Skeletal muscle satellite cell (primary cell): ENCODE results near the gene ELF1.
"Not testable (repeated sequence)": the region's sequence is repeated elsewhere in the genome, so short reads cannot be mapped to it uniquely, and the experiment has no call there.

Source experiments
- H3K27me3 ChIP-seq: 2 replicates; pipeline ENCODE4 v1.7.0; 2013; ENCODE audit warnings: low read length; ENCODE audit not compliant: control insufficient read depth, insufficient read depth
- H3K36me3 ChIP-seq: 2 replicates; pipeline ENCODE4 v1.7.0; 2013; ENCODE audit warnings: mild to moderate bottlenecking, control low read depth, low read length; ENCODE audit not compliant: insufficient read depth
- H3K4me1 ChIP-seq: 2 replicates; pipeline ENCODE4 v1.7.0; 2013; ENCODE audit warnings: low read length; ENCODE audit not compliant: control insufficient read depth, insufficient read depth
- H3K4me2 ChIP-seq: 2 replicates; pipeline ENCODE4 v1.7.0; 2013; ENCODE audit warnings: mild to moderate bottlenecking, low read length
- H3K4me3 ChIP-seq: 2 replicates; pipeline ENCODE4 v1.7.0; 2013; ENCODE audit warnings: low read length
- H3K9ac ChIP-seq: 2 replicates; pipeline ENCODE4 v1.7.0; 2013; ENCODE audit warnings: mild to moderate bottlenecking, low read depth, low read length, moderate library complexity
- H3K9me3 ChIP-seq: replicated peaks from 2 replicates; pipeline ENCODE4 v1.7.0; 2013; ENCODE audit warnings: mild to moderate bottlenecking, control low read depth, low read length

ELF1 gene

GRCh38 chr13:41056826-41057711 lies 38.0 kb upstream of the ELF1 start:
- Histone ChIP-seq H3K36me3 (peaks cover 5% of the 10 kb centered on the region), H3K9ac (no peak overlapping the region), H3K4me1 (peaks cover 35% of the 10 kb centered on the region), H3K4me3 (no peak overlapping the region), H3K27me3 (no peaks in the 10 kb centered on the region), H3K9me3 (no peaks in the 10 kb centered on the region), H3K4me2 (peak overlapping the region; percentile 92)

DNA sequence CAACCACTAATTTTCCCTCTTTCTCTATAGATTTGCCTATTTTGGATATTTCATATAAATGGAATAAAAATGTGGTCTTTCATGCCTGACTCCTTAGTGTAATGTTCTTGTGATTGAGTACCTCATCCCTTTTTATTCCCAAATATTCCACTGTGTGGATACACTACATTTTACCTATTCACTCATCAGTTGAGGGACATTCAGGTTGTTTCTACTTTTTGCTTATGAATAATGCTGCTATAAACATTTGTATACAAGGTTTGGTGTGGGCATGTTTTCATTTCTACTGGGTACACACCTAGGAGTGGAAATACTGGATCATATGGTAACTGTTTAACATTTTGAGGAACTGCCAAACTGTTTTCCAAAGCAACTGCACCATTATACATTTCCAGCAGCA lies 37.1 kb upstream of the ELF1 start:
- Histone ChIP-seq H3K9me3 (no peaks in the 10 kb centered on the region), H3K27me3 (no peaks in the 10 kb centered on the region), H3K9ac (no peak overlapping the region), H3K36me3 (peaks cover 5% of the 10 kb centered on the region), H3K4me1 (peaks cover 35% of the 10 kb centered on the region), H3K4me2 (peak overlapping the region; percentile 29), H3K4me3 (no peak overlapping the region)

GRCh38 chr13:41054919-41055619 lies 36.0 kb upstream of the ELF1 start:
- Histone ChIP-seq H3K4me3 (no peak overlapping the region), H3K9me3 (no peaks in the 10 kb centered on the region), H3K27me3 (no peaks in the 10 kb centered on the region), H3K36me3 (peaks cover 5% of the 10 kb centered on the region), H3K9ac (no peak overlapping the region), H3K4me2 (peak overlapping the region; percentile 59), H3K4me1 (peaks cover 35% of the 10 kb centered on the region)

- peak overlapping the region; percentile 59 for H3K4me2 ChIP-seq
- H3K27me3 ChIP-seq: no peaks in the 10 kb centered on the region
- H3K36me3 ChIP-seq: peaks cover 7% of the 10 kb centered on the region
- H3K4me1 ChIP-seq: peaks cover 35% of the 10 kb centered on the region
- H3K9me3 ChIP-seq: no peaks in the 10 kb centered on the region
- H3K4me3 ChIP-seq: peak overlapping the region; percentile 29
- H3K9ac ChIP-seq: peak overlapping the region; percentile 49
Measured at GRCh38 chr13:41054212-41054877, 35.2 kb upstream of the ELF1 start.

- H3K9me3 ChIP-seq: no peaks in the 10 kb centered on the region
- peak overlapping the region; percentile 59 for H3K4me2 ChIP-seq
Measured at GRCh38 chr13:41053384-41053826, 34.3 kb upstream of the ELF1 start.

DNA sequence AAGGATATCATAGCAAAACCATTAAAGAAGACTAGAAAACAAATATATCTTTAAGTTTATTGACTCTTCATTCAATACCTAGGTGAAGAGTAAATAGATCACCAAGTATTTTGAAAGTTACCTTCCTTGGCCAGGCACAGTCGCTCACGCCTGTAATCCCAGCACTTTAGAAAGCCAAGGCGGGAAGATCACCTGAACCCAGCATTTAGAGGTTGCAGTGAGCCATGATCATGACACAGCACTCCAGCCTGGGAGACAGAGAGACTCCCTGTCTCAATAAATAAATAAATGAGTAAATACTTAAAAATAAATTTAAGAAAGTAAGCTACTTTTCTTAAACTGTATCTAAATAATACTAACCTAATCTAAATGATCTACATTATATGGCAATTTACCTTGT lies 33.3 kb upstream of the ELF1 start:
- Histone ChIP-seq H3K27me3 (no peaks in the 10 kb centered on the region), H3K4me1 (peaks cover 26% of the 10 kb centered on the region), H3K9me3 (no peaks in the 10 kb centered on the region), H3K9ac (no peak overlapping the region), H3K4me3 (no peak overlapping the region), H3K36me3 (peaks cover 2% of the 10 kb centered on the region), H3K4me2 (no peak overlapping the region)

More at GRCh38 chr13:41053384-41053826, 34.3 kb upstream of the ELF1 start:
- H3K27me3 ChIP-seq: no peaks in the 10 kb centered on the region
- peaks cover 6% of the 10 kb centered on the region for H3K36me3 ChIP-seq
- peaks cover 31% of the 10 kb centered on the region for H3K4me1 ChIP-seq
- H3K4me3 ChIP-seq: peak overlapping the region; percentile 37
- peak overlapping the region; percentile 49 for H3K9ac ChIP-seq

DNA sequence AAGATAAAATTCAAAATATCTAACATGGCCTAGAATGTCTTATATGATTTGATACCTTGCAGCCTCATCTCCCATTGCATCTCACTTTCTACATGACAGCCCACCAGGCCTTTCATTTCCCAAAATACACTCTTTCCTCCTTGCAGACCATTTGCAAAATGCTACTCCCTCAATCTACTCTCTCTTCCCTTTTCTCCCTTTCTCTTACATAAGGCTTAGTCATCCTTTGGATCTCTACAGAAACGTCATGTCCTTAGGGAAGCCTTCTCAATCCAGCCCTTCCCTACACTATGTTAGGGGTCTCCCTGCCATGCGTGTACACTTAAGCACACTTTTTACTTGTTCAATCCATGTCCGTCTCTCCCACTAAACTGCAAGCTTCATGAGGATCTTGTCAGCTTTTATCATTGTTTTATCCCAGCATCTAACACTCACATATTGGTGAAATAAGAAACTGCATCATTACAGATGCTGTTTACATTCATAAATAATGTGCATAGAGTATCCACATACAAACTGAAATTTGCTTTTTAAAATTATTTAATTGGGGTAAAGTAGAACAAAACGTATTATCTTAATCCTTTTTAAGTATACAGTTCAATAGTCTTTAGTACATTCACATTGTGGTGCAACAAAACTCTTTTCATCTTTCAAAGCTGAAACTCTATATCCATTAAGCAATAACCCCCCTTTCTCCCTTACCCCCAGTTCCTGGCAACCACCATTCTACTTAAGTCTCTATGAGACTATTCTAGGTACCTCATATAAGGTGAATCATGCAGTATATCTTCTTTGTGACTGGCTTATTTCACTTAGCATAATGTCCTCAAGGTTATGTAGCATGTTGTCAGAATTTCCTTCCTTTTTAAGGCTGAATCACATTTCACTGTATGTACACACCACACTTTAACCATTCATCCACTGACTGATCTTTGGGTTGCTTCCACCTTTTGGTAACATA lies 30.6 kb upstream of the ELF1 start:
- H3K4me1 ChIP-seq: peaks cover 18% of the 10 kb centered on the region
- H3K36me3 ChIP-seq: peaks cover 2% of the 10 kb centered on the region
- H3K27me3 ChIP-seq: no peaks in the 10 kb centered on the region
- H3K9me3 ChIP-seq: no peaks in the 10 kb centered on the region
- H3K9ac ChIP-seq: no peak overlapping the region
- no peak overlapping the region for H3K4me2 ChIP-seq
- no peak overlapping the region for H3K4me3 ChIP-seq

DNA sequence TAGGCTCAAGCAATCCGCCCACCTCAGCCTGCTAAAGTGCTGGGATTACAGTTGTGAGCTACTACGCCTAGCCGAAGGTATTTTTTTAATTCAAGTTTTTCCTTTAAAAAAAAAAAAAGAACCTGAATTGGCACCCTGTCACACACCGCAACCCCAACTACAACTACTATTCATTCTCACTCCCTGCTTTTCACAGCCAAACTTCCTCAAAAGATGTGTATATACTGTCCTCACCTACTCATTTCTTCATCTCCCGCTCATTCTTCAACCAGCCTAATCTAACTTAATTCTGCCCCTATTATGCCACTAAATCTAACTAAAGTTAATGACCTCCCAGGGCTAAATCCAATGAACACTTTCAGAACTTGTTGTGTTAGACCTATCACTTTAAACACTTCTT lies 29.5 kb upstream of the ELF1 start:
- no peaks in the 10 kb centered on the region for H3K27me3 ChIP-seq
- H3K9me3 ChIP-seq: no peaks in the 10 kb centered on the region
- peaks cover 2% of the 10 kb centered on the region for H3K36me3 ChIP-seq
- H3K4me1 ChIP-seq: peaks cover 8% of the 10 kb centered on the region
- H3K4me3 ChIP-seq: no peak overlapping the region
- no peak overlapping the region for H3K4me2 ChIP-seq
- no peak overlapping the region for H3K9ac ChIP-seq

GRCh38 chr13:41042419-41042818 lies 23.3 kb upstream of the ELF1 start:
- H3K4me2 ChIP-seq, H3K9me3 ChIP-seq, H3K4me3 ChIP-seq, H3K9ac ChIP-seq, H3K27me3 ChIP-seq, H3K36me3 ChIP-seq: not testable (repeated sequence)
- H3K4me1 ChIP-seq: peaks cover 11% of the 10 kb centered on the region

GRCh38 chr13:41040584-41041334 lies 21.6 kb upstream of the ELF1 start:
- peaks cover 11% of the 10 kb centered on the region for H3K4me1 ChIP-seq
- no peak overlapping the region for H3K9ac ChIP-seq
- H3K4me2 ChIP-seq: no peak overlapping the region
- no peaks in the 10 kb centered on the region for H3K27me3 ChIP-seq
- H3K9me3 ChIP-seq: no peaks in the 10 kb centered on the region
- H3K4me3 ChIP-seq: no peak overlapping the region
- no peaks in the 10 kb centered on the region for H3K36me3 ChIP-seq
